T-helper 2 cell treated with Interferon-gamma antibody and Interleukin-4, amounts not matched to agents 100 ng/mL and 5 ng/mL, for 36 hours (primary cell): ENCODE data around the gene IRS1. TPM values are rescaled to one million over a fixed set of nuclear protein-coding genes. Genes with fewer than 3 reads are reported as not detected.
"Not testable (repeated sequence)": the region's sequence is repeated elsewhere in the genome, so short reads cannot be mapped to it uniquely, and the experiment has no call there.

ENCODE experiments used
- intact Hi-C: fragments of 100-400 bp; cut with micrococcal nuclease; formaldehyde crosslinking; loops from one replicate; pipeline ENCODE4 v1.15.1; 2023
- total RNA-seq: library from RNA; stranded (reverse); gene quantifications from 2 replicates; pipeline ENCODE4 v1.2.3, GENCODE V29; 2022

IRS1 gene, protein sequence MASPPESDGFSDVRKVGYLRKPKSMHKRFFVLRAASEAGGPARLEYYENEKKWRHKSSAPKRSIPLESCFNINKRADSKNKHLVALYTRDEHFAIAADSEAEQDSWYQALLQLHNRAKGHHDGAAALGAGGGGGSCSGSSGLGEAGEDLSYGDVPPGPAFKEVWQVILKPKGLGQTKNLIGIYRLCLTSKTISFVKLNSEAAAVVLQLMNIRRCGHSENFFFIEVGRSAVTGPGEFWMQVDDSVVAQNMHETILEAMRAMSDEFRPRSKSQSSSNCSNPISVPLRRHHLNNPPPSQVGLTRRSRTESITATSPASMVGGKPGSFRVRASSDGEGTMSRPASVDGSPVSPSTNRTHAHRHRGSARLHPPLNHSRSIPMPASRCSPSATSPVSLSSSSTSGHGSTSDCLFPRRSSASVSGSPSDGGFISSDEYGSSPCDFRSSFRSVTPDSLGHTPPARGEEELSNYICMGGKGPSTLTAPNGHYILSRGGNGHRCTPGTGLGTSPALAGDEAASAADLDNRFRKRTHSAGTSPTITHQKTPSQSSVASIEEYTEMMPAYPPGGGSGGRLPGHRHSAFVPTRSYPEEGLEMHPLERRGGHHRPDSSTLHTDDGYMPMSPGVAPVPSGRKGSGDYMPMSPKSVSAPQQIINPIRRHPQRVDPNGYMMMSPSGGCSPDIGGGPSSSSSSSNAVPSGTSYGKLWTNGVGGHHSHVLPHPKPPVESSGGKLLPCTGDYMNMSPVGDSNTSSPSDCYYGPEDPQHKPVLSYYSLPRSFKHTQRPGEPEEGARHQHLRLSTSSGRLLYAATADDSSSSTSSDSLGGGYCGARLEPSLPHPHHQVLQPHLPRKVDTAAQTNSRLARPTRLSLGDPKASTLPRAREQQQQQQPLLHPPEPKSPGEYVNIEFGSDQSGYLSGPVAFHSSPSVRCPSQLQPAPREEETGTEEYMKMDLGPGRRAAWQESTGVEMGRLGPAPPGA (N-terminal part only)
- 1.8 and 1.9 TPM in 2 replicates for total RNA-seq

GRCh38 chr2:226799211-226799975 is at the start of gene IRS1:
TSS of gene IRS1 (minus strand) at chr2:226799820. CDS start at chr2:226798738, 1,082 bp downstream.
- intact Hi-C loops = loop anchor here (1.0 to 10.0 kb wide), 4 partner anchors 8 to 1755 kb away; partner anchors contain the start of gene DOCK10

- intact Hi-C loops = no loop called here
Observed at GRCh38 chr2:226849349-226849748, 49.7 kb upstream of the IRS1 start.

GRCh38 chr2:226847511-226847910 is 47.9 kb upstream of the IRS1 start:
- intact Hi-C loops = no loop called here

GRCh38 chr2:226847090-226847489 is 47.5 kb upstream of the IRS1 start:
- intact Hi-C loops = no loop called here

DNA sequence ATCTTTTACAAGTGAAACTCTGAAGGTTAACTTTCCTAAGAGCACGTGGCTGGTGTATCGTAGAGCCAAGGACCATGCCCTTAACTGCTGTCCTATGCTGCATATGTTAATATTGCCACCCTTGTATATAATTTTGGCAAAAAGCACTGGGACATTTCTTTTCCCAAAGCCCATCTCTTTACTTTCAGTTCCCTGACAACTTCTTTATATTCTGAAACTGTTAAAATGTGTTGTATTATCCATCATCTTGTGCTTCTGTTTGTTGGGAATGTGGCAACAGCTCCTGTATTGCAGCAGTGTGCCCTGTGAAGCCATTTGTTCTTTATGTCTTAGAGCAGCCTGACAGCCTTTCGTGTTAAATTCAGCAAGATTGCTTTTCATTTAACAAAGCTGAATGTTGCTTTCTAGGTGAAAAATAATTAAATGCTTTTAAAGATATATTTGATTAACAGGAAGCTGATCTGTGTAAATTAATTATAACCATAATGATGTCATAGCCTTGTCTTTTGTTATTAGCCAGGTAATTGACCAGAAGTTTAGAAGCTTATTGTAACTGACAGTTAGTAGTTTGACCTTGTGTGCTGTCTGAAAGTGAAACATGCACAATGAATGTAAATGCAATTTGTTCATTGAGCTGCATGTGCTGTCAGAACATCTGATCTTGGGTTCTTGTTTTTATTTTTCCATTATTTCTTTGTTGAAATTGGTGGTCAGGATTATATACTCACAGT is 45.9 kb upstream of the IRS1 start:
- intact Hi-C loops = no loop called here

DNA sequence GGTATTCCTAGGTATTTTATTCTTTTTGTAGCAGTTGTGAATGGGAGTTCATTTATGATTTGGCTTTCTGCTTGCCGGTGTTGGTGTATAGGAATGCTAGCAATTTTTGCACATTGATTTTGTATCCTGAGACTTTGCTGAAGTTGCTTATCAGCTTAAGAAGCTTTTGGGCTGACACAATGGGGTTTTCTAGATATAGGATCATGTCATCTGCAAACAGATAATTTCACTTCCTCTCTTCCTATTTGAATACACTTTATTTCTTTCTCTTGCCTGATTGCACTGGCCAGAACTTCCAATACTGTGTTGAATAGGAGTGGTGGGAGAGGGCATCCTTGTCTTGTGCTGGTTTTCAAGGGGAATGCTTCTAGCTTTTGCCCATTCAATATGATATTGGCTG is 43.4 kb upstream of the IRS1 start:
- intact Hi-C loops = not testable (repeated sequence)

DNA sequence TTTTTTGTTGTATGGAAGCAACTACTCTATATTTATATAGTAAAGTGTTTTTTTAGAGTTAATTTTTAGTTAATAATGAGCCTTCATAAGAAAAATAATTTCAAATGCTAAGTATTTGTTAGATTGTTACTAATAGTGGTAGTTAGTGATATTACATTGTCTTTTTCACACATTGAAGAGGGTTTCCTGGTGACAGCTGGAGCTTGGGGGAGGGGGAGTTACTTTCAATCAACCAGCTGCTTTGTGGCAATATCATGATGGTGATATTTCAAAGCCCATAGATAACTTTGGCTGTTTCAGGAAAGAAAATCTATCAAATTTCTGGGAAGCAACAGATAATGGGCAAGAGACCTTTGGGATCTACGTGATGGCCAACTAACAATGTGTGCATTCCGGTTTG is 40.3 kb upstream of the IRS1 start:
- intact Hi-C loops = loop anchor here (5.0 to 10.0 kb wide), 4 partner anchors 418 to 1915 kb away; partner anchors contain the start of genes AGFG1 and DOCK10

DNA sequence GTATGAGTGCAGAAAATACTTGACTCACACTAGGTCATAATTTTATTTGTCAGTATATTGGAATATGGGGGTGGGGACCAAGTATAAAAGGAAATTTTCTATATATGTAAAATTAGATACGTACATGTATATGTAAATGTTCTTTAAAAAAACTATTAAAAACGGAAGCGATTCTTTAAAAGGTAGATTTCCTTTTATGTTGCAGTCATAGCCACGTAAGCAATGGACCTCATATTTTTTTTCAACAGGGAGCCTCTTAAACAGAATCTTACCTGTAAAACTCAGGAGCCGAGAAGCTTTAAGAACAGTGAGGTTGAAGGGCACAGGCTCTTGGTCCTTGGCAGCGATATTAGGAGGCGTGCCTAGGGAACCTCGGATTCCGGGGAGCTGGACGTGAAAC is 39.5 kb upstream of the IRS1 start:
- intact Hi-C loops = loop anchor here (5.0 to 10.0 kb wide), 4 partner anchors 417 to 1914 kb away; partner anchors contain the start of genes AGFG1 and DOCK10

GRCh38 chr2:226838722-226839121 is 39.1 kb upstream of the IRS1 start:
- intact Hi-C loops = loop anchor here (5.0 to 10.0 kb wide), 4 partner anchors 416 to 1914 kb away; partner anchors contain the start of genes AGFG1 and DOCK10

GRCh38 chr2:226837787-226838603 is 38.4 kb upstream of the IRS1 start:
- intact Hi-C loops = loop anchor here (5.0 to 10.0 kb wide), 4 partner anchors 416 to 1913 kb away; partner anchors contain the start of genes AGFG1 and DOCK10

DNA sequence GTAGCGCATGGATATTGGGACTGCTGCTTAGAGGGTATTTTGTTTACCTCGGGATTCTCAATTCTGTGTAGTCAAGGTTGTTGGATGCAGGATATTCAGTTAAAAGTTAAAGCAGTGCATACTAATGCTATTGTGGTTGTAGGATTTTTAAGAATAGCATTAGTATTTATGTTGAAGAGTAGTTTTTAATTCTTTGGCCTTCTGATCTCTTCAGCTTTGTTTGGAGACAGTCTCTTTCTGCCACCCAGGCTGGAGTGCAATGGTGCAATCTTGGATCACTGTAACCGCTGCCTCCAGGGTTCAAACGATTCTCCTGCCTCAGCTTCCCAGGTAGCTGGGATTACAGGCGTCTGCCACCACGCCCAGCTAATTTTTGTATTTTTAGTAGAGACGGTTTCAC is 37.7 kb upstream of the IRS1 start:
- intact Hi-C loops = loop anchor here (5.0 to 10.0 kb wide), 4 partner anchors 415 to 1913 kb away; partner anchors contain the start of genes AGFG1 and DOCK10

GRCh38 chr2:226836548-226836885 is 36.9 kb upstream of the IRS1 start:
- intact Hi-C loops = loop anchor here (1.0 to 10.0 kb wide), 7 partner anchors 45 to 1912 kb away; partner anchors contain the start of genes AGFG1, DOCK10 and MFF

DNA sequence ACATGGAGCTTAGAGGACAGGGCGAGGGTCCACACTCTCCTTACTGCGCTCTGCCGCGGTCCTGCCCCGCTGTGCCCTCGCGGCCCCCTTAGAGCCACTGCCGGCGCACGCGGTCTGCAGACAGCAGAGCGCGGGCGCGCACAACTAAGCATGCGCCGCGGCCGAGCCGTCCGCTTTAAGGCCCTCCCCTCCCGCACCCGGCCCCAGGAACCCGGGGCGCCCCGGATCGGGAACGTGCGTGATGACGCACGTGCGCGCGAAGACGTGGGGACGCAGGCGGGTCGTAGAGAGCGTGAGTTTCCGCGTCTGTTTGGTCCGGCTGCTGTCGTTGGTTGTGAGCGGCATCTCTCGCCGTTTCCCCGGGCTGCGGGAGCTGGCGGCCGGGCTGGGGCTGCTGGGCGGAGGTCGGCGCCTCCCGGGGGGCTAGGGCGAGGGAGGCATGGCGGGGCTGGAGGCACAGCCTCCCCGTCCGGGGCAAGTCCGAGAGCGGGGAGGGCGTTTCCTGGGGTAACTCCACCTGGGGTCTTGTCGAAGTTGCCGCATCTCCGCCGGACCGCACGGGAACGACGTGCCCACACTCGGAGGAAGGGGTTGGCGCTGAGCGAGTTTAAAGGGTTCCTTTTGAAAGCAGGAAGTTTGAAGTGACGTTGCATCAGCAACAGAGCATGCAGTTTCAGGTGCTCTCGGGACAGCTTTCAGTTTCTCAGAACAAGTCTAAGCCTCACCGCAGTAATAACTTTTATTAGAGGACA is 36.4 kb upstream of the IRS1 start, which contains the start of gene RHBDD1:
RHBDD1 (plus strand) TSS at position 259 of the 752 bp plus-strand sequence. CDS start 28,640 bp downstream, outside the sequence.
- intact Hi-C loops = loop anchor here (1.0 to 10.0 kb wide), 8 partner anchors 37 to 1911 kb away; partner anchors contain the start of genes AGFG1, DOCK10, IRS1 and MFF

DNA sequence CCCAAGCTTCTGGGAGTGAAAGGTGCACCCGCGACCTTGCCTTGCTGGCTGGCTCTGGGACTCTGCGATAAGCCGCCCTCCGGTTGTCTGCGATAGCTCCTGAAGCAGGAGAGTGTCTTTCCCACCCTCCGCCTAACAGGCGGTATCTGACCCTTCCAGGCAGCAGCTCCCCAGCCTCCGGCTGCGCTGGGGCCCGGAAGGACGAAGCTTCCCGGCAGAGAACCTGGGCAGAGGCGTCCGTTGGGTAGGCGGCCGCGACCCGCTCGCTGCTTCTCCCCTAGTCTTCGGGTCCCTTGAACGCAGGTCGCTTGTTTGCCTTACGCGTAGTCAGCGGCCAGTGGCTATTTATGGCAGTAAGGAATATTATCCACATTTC is 35.8 kb upstream of the IRS1 start:
- intact Hi-C loops = loop anchor here (1.0 to 10.0 kb wide), 5 partner anchors 36 to 1911 kb away; partner anchors contain the start of genes AGFG1, DOCK10 and IRS1

DNA sequence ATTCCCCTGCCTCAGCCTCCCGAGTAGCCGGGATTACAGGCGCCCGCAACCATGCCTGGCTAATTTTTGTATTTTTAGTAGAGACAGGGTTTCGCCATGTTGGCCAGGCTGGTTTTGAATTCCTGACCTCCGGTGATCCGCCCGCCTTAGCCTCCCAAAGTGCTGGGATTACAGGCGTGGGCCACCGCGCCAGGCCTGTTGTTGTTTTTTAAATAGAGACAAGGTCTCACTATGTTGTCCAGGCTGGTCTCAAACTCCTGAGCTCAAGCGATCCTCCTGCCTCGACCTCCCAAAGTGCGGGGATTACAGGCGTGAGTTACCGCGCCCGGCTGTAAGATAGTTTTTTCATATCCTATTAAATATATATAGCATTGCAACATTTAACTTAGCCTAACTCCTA is 35.3 kb upstream of the IRS1 start:
- intact Hi-C loops = loop anchor here (1.0 to 10.0 kb wide), 5 partner anchors 36 to 1910 kb away; partner anchors contain the start of genes AGFG1, DOCK10 and IRS1

DNA sequence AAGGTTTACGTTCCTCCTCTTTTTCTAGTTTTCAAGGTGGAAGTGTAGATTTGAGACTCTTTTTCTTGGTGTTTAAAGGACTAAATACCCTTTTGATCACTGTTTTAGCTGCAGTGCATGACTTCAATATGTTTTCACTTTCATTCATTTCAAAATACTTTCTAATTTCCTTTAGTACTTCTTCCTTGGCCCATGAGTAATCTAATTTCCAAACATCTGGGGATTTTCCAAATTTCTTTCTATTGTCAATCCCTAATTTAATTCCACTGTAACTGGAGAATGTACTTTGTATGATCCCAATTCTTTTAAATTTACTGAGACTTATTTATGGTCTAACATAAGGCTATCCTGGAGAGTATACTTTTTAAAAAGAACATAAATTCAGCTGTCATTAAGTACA is 32.4 kb upstream of the IRS1 start:
- intact Hi-C loops = loop anchor here (10.0 kb wide), 1 partner anchor 1907 kb away; no protein-coding TSS in a partner anchor

GRCh38 chr2:226831266-226831665 is 31.6 kb upstream of the IRS1 start:
- intact Hi-C loops = loop anchor here (10.0 kb wide), 1 partner anchor 1906 kb away; no protein-coding TSS in a partner anchor
